GM18868 (cell line): ENCODE measurements around the gene EVA1A.

Experiments
- ATAC-seq: cut with Tn5 transposase; IDR thresholded peaks from one replicate; pipeline ENCODE4 v1.9.1; 2021; ENCODE audit warnings: mild to moderate bottlenecking, moderate library complexity; ENCODE audit not compliant: unreplicated experiment

EVA1A gene

DNA sequence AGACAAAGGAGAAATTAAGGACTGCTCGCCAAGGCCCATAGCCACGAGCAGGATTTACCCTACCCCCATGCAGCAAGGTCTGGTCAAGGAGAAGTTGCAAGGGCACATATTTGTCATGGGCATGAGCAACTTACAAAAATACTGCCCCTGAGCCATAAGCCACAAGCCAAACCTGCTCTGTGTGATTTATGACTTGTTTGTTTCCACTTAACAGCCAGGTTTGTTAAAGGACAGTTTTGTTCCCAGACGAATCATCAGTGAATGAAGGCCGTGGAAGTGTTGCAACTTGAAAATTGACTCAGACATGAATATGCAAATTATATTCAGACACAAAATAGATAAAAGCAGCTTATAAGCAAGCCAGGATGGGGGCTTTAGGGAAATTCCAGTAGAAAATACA lies 31.3 kb upstream of the EVA1A start:
- ATAC-seq, result no peak

- ATAC-seq, result no peak
Measured at GRCh38 chr2:75589391-75590105, 28.8 kb upstream of the EVA1A start.

- no peak for ATAC-seq
Measured at GRCh38 chr2:75587954-75588587, 27.3 kb upstream of the EVA1A start.

DNA sequence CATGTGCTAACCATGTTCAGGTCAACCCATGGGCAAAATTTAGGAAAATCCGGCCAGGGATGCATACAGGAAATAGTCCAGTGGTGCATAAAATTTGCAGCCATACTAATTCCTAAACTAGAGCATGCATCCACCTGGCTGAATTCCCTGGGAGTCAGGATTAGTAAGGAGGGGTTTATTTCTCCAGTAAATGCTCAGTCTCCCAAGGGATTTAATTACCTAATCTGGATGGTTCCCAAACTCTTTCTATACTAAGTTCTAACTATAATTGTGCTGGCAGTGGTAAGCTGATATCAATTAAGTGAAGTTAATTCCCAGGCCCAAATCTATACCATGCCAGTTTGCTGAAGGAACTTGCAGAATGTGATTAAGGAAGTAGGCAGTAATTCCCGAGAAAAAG lies 26.2 kb upstream of the EVA1A start:
- no peak for ATAC-seq

- no peak for ATAC-seq
Measured at GRCh38 chr2:75582840-75583239, 22.1 kb upstream of the EVA1A start.

- ATAC-seq, result no peak
Measured at GRCh38 chr2:75580606-75581005, 19.9 kb upstream of the EVA1A start.

DNA sequence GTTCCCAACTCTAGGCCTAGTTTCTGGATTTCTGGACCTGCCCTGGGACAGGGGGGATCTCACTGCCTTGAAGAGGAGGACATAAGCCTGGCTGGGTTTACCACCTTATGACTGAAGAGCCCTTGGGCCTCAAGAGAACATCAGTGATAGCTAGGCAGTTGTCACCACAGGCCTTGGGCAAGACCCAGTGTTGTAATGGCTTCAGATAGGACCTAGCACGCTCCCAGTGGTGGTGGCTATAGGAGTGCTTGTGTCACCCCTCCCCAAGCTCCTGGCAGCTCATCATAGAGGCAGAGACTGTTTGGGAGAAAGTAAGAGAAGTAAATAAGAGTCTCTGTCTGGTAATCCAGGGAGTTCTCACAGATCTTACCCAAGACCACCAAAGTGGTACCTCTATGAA lies 19.4 kb upstream of the EVA1A start:
- no peak for ATAC-seq

GRCh38 chr2:75579186-75579585 lies 18.4 kb upstream of the EVA1A start:
- ATAC-seq, result no peak

DNA sequence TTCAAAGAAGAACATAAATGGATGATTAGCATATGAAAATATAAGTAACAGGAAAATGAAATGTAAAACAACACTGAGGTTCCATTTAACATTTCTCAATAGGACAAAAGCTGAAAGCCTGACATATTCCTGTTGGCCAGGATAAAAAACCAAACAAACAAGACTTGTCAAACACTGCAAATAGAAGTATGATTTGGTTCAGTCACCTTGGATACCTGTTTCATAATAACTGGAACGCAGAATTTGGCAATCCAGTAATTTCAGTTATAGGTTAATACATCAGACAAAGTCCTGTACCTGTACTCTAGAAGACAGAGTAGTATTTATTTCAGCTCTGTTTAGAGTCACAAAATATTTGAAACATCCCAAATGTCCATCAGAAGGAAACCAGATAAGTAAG lies 16.5 kb upstream of the EVA1A start:
- no peak for ATAC-seq

DNA sequence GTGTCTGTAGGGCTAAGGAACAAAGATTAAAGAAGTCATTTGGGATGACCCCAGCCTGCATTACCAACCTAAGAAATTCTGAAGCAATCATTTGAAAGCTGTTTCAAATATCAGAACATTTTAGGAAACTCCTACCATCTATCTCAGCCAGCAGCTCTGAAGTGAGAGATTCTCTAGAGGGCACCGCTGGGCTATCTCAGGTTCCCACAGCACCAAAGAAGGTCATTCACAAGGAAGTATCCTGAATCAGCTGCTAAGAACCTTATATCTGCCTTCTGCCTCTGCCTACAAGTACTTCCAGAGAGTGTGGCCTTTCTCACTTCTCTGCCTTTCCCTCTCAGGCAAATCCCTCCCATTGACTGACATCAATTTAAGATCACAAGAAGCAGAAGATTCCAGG lies 13.4 kb upstream of the EVA1A start:
- no peak for ATAC-seq

GRCh38 chr2:75573145-75573878 lies 12.6 kb upstream of the EVA1A start:
- ATAC-seq, result no peak

DNA sequence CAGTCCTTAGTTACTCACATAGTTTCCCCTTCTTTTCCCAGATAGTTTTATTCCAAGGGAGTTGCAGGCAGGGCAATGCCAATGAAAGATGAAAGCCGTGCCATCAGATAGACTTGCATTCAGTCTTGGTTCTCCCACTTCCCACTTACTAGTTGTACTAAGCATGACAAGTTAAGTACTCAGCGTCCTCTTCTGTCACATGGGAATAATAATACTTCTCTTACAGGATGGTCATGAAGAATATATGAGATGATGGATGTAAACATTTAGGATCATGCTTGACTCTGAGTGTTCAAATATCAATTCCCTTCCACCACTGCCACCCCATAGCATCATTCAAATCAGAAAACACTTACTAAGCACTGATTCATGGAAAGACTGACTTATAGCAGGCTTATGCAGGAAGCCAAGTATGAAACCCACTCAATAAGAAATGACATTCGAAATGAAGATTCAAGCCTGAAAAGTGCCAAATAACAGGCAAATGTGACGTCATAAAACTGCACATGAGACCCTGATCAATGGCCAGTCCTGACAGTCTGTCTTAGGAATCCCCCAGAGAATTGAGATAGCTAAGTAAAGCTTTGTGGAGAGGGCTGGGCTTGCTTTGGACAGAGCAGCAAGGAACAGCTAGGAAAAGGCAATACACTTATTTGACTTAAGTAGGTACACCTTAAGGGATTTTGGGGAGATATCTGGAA lies 11.1 kb upstream of the EVA1A start:
- no peak for ATAC-seq

DNA sequence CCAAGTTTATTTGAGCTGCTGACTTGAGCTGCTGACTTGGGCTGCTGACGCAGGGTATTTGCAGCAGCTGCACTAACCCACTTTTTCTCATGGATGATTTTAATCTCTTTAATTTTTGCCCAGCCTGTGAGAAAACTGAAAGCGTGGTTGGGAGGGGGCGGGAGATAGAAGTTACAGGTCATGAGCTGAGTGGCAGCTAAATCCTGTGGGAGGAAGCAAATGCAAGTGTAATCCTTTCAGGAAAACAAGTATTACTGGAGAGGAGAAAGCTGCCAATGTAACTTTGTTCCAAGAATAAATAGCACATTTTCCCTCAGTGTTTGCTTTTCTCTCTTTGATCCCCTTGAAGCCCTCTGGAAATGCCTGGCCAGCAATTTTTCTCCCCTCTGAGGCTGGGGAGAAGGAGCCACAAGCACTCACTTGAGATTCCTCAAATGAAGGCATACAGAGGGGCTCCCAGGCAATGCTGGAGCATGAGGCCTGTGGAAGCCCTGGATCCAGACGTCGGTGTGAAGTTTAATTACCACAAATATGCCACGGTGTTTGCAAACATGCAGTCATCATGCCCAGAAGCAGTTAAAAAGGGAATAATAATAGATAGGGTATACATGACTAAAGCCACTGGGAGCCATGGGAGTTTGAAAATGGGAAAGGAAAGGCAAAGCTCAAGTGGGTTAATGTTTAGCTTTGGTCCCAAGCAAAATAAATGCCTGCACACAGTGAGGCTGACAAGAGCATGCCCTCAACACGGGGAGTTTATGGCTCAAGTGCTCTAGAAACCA lies 10.4 kb upstream of the EVA1A start:
- ATAC-seq, result no peak

GRCh38 chr2:75570024-75570947 lies 9.5 kb upstream of the EVA1A start:
- ATAC-seq, result no peak

GRCh38 chr2:75569546-75569945 lies 8.8 kb upstream of the EVA1A start:
- no peak for ATAC-seq

- no peak for ATAC-seq
Measured at GRCh38 chr2:75568174-75568573, 7.4 kb upstream of the EVA1A start.

GRCh38 chr2:75565472-75566462 lies 5.0 kb upstream of the EVA1A start:
- ATAC-seq, result no peak

DNA sequence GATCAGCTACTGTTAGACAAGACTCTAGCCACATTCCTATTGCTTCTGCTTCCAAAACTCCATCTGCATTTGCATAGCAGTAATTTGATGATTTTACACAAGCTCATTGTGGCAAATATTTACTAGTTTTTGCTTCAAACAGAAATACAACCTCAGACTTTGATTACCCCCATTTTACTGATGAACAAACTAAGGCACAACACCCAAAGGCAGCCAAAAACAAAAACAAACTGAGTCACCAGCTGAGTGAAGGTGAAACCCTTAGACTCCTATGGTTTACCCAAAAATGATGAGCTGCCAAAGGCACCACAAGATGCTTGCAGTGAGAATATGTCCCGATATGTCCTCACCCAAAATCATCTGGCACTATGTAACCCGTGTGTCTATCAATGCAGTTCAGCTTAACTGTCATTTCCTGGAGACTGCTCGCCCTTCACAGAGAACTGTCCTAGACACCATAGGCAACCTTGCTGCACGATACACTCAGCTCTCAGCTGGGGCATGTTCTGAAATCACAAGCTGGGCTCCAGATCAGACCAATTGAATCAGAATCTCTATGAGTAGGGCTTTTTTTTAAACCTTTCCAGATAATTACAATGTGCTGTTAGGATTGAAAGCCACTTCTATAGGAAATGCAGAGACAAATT lies 4.1 kb upstream of the EVA1A start:
- ATAC-seq, result no peak
